ENCODE data around the gene TRANK1. TPM values are rescaled to one million over a fixed set of nuclear protein-coding genes. Genes with fewer than 3 reads are reported as not detected.

Gene TRANK1
- total RNA-seq, 2 experiments from 2014 or later: 39.2 to 44.8 TPM

- H3K4me1 ChIP-seq (ENCODE audit: insufficient read depth, low read length): no peaks in the 10 kb centered on the region
- CTCF ChIA-PET: no interaction called here
- Mint-ChIP-seq H3K9me3 (no peaks in the 10 kb centered on the region), H3K36me3 (ENCODE audit: low read depth) (no peaks in the 10 kb centered on the region), H3K27ac (no peak overlapping the region), H3K27me3 (peaks cover 6% of the 10 kb centered on the region), H3K4me1 (ENCODE audit: low read depth) (no peaks in the 10 kb centered on the region), H3K4me3 (no peak overlapping the region)
- no peak for DNase-seq
- no peaks in the 10 kb centered on the region for H3K9me3 ChIP-seq (ENCODE audit: control insufficient read depth in 1 of 2, insufficient read depth in 1 of 2, low read length in 2 of 2)
- no peak for ATAC-seq (ENCODE audit: poor library complexity)
- TF ChIP-seq CTCF (IDR thresholded peaks at IDR 0.05): no peak
- no peaks in the 10 kb centered on the region for H3K36me3 ChIP-seq (ENCODE audit: insufficient read depth, low read length)
- no peak overlapping the region for H3K27ac ChIP-seq (ENCODE audit: low read depth in 1 of 2, low read length in 2 of 2)
- POLR2A ChIA-PET: no interaction called here
- H3K27me3 ChIP-seq (ENCODE audit: control insufficient read depth in 1 of 2, insufficient read depth in 2 of 2, low read length in 2 of 2): peaks cover 0 to 5% of the 10 kb centered on the region in 2 experiments
- H3K4me3 ChIP-seq (ENCODE audit: low read length): no peak overlapping the region
- intact Hi-C loops (cut with DNase I, micrococcal nuclease): no loop called here
Measured at GRCh38 chr3:36796161-36796560, 148.7 kb downstream of the TRANK1 start.

- Histone ChIP-seq H3K27me3 (ENCODE audit: control insufficient read depth in 1 of 2, insufficient read depth in 2 of 2, low read length in 2 of 2) (peaks cover 0 to 6% of the 10 kb centered on the region in 2 experiments), H3K27ac (ENCODE audit: low read depth in 1 of 2, low read length in 2 of 2) (no peak overlapping the region), H3K4me3 (ENCODE audit: low read length) (no peak overlapping the region), H3K9me3 (ENCODE audit: control insufficient read depth in 1 of 2, insufficient read depth in 1 of 2, low read length in 2 of 2) (no peaks in the 10 kb centered on the region), H3K4me1 (ENCODE audit: insufficient read depth, low read length) (no peaks in the 10 kb centered on the region), H3K36me3 (ENCODE audit: insufficient read depth, low read length) (no peaks in the 10 kb centered on the region)
- H3K36me3 Mint-ChIP-seq (ENCODE audit: low read depth): no peaks in the 10 kb centered on the region
- CTCF ChIA-PET: no interaction called here
- POLR2A ChIA-PET: no interaction called here
- no peak overlapping the region for H3K27ac Mint-ChIP-seq
- intact Hi-C loops (cut with DNase I, micrococcal nuclease): no loop called here
- no peaks in the 10 kb centered on the region for H3K9me3 Mint-ChIP-seq
- H3K4me1 Mint-ChIP-seq (ENCODE audit: low read depth): no peaks in the 10 kb centered on the region
- ATAC-seq (ENCODE audit: poor library complexity) (no peak), DNase-seq (no peak)
- H3K27me3 Mint-ChIP-seq: peaks cover 3% of the 10 kb centered on the region
- no peak overlapping the region for H3K4me3 Mint-ChIP-seq
- no peak for TF ChIP-seq CTCF (IDR thresholded peaks at IDR 0.05)
Measured at GRCh38 chr3:36795622-36796021, 149.2 kb downstream of the TRANK1 start.

- no peaks in the 10 kb centered on the region for H3K27me3 Mint-ChIP-seq
- H3K27ac ChIP-seq (ENCODE audit: low read depth in 1 of 2, low read length in 2 of 2): no peak overlapping the region
- no peak for TF ChIP-seq CTCF (IDR thresholded peaks at IDR 0.05)
- ChIA-PET CTCF (interaction anchor here (0.9 to 1.1 kb wide), 2 partner anchors 51 to 77 kb away, joined by 3 read pairs; no protein-coding TSS in a partner anchor), POLR2A (no interaction called here)
- DNase-seq (peak in 3 of 14 experiments; percentile 26 to 33 (median 26)), ATAC-seq (ENCODE audit: poor library complexity) (no peak)
- no peak overlapping the region for H3K4me3 Mint-ChIP-seq
- H3K36me3 ChIP-seq (ENCODE audit: insufficient read depth, low read length): no peaks in the 10 kb centered on the region
- no peak overlapping the region for H3K4me3 ChIP-seq (ENCODE audit: low read length)
- no peaks in the 10 kb centered on the region for H3K9me3 ChIP-seq (ENCODE audit: control insufficient read depth in 1 of 2, insufficient read depth in 1 of 2, low read length in 2 of 2)
- no peaks in the 10 kb centered on the region for H3K4me1 Mint-ChIP-seq (ENCODE audit: low read depth)
- H3K36me3 Mint-ChIP-seq (ENCODE audit: low read depth): no peaks in the 10 kb centered on the region
- peaks cover 0 to 6% of the 10 kb centered on the region in 2 experiments for H3K27me3 ChIP-seq (ENCODE audit: control insufficient read depth in 1 of 2, insufficient read depth in 2 of 2, low read length in 2 of 2)
- H3K27ac Mint-ChIP-seq: no peak overlapping the region
- H3K4me1 ChIP-seq (ENCODE audit: insufficient read depth, low read length): no peaks in the 10 kb centered on the region
- no peaks in the 10 kb centered on the region for H3K9me3 Mint-ChIP-seq
- intact Hi-C loops (cut with DNase I, micrococcal nuclease): no loop called here
Measured at GRCh38 chr3:36792342-36792741, 152.5 kb downstream of the TRANK1 start.
